AG09309 (cell line): ENCODE results near the gene CFAP99.

Experiments used
- DNase-seq: peaks from one replicate; pipeline ENCODE4 v3.0.0-alpha.2; 2010; ENCODE audit warnings: low read depth
- H3K4me3 ChIP-seq: 2 replicates; pipeline ENCODE4 v1.5.1; 2011; ENCODE audit warnings: mild to moderate bottlenecking, low read depth, low read length, moderate library complexity; ENCODE audit not compliant: control insufficient read depth
- CTCF ChIP-seq: IDR thresholded peaks from 2 replicates; pipeline ENCODE4 v1.5.1; 2011; ENCODE audit warnings: mild to moderate bottlenecking, low read depth, low read length, inconsistent platforms; ENCODE audit not compliant: insufficient read depth, control insufficient read depth; ENCODE audit errors: missing control alignments

Gene CFAP99

GRCh38 chr4:2472187-2472586, 53.4 kb downstream of the CFAP99 start:
- no peak for DNase-seq
- no peak overlapping the region for H3K4me3 ChIP-seq
- no peak for TF ChIP-seq CTCF

- no peak for TF ChIP-seq CTCF
- no peak for DNase-seq
- no peak overlapping the region for H3K4me3 ChIP-seq
Observed at GRCh38 chr4:2478229-2478628, 59.5 kb downstream of the CFAP99 start.

- TF ChIP-seq CTCF: no peak
- DNase-seq: no peak
- no peak overlapping the region for H3K4me3 ChIP-seq
Observed at GRCh38 chr4:2480649-2481048, 61.9 kb downstream of the CFAP99 start.

GRCh38 chr4:2482192-2482591, 63.4 kb downstream of the CFAP99 start:
- no peak overlapping the region for H3K4me3 ChIP-seq
- DNase-seq: no peak
- TF ChIP-seq CTCF: no peak

GRCh38 chr4:2482693-2483092, 63.9 kb downstream of the CFAP99 start:
- DNase-seq: no peak
- no peak for TF ChIP-seq CTCF
- H3K4me3 ChIP-seq: no peak overlapping the region

GRCh38 chr4:2483237-2483636, 64.5 kb downstream of the CFAP99 start:
- no peak for TF ChIP-seq CTCF
- H3K4me3 ChIP-seq: no peak overlapping the region
- DNase-seq: no peak

GRCh38 chr4:2484185-2484584, 65.4 kb downstream of the CFAP99 start:
- no peak overlapping the region for H3K4me3 ChIP-seq
- no peak for TF ChIP-seq CTCF
- DNase-seq: no peak
